ENCODE results near the gene TBC1D1. TPM values are rescaled to one million over a fixed set of nuclear protein-coding genes. Genes with fewer than 3 reads are reported as not detected.

TBC1D1 gene
- total and polyA plus RNA-seq, 2 experiments from 2014 or later: 100.0 to 214 TPM

- no peak for DNase-seq (ENCODE audit: low read depth in 1 of 2, low spot score in 1 of 2)
- TF ChIP-seq CTCF (IDR thresholded peaks at IDR 0.05; ENCODE audit: low read depth, low read length): no peak
- Histone ChIP-seq H3K4me3 (no peak overlapping the region), H3K27me3 (no peaks in the 10 kb centered on the region), H3K4me1 (ENCODE audit: low read depth) (peaks cover 23% of the 10 kb centered on the region), H3K27ac (no peak overlapping the region), H3K9me3 (ENCODE audit: low read depth) (no peaks in the 10 kb centered on the region), H3K36me3 (no peaks in the 10 kb centered on the region)
Measured at GRCh38 chr4:38004887-38005286, 114.0 kb downstream of the TBC1D1 start.

GRCh38 chr4:38005637-38006036 is 114.8 kb downstream of the TBC1D1 start:
- Histone ChIP-seq H3K9me3 (ENCODE audit: low read depth) (no peaks in the 10 kb centered on the region), H3K36me3 (no peaks in the 10 kb centered on the region), H3K4me1 (ENCODE audit: low read depth) (peaks cover 23% of the 10 kb centered on the region), H3K27ac (no peak overlapping the region), H3K4me3 (no peak overlapping the region), H3K27me3 (no peaks in the 10 kb centered on the region)
- DNase-seq (ENCODE audit: low read depth in 1 of 2, low spot score in 1 of 2): no peak
- TF ChIP-seq CTCF (IDR thresholded peaks at IDR 0.05; ENCODE audit: low read depth, low read length): no peak

- Histone ChIP-seq H3K4me3 (no peak overlapping the region), H3K27me3 (no peaks in the 10 kb centered on the region), H3K9me3 (ENCODE audit: low read depth) (no peaks in the 10 kb centered on the region), H3K4me1 (ENCODE audit: low read depth) (peaks cover 23% of the 10 kb centered on the region), H3K27ac (no peak overlapping the region), H3K36me3 (no peaks in the 10 kb centered on the region)
- TF ChIP-seq CTCF (IDR thresholded peaks at IDR 0.05; ENCODE audit: low read depth, low read length): no peak
- DNase-seq (ENCODE audit: low read depth in 1 of 2, low spot score in 1 of 2): no peak
Measured at GRCh38 chr4:38007645-38008044, 116.8 kb downstream of the TBC1D1 start.

DNA sequence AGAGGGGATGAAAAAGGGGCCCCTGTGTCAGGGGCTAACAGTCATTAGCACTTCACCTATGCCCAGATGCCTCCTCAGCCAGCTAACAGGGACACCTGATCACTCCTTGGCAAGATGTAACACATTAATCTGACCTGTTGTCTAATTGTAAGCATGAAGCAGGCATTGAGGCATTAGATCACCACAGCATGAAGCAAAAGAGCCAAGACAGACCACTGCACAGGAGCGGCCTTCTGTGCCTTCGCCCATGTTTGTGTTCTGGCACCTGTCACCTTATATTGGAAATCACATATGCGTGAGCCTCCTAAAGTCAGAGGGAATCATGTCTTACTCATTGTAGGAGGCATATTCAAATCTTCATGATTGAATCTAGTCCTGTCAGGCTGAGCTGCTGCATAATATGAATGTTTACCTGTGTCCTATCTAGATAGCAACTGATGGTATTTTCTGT is 117.7 kb downstream of the TBC1D1 start:
- no peak for DNase-seq (ENCODE audit: low read depth in 1 of 2, low spot score in 1 of 2)
- Histone ChIP-seq H3K27ac (no peak overlapping the region), H3K4me3 (no peak overlapping the region), H3K9me3 (ENCODE audit: low read depth) (no peaks in the 10 kb centered on the region), H3K27me3 (no peaks in the 10 kb centered on the region), H3K4me1 (ENCODE audit: low read depth) (peaks cover 23% of the 10 kb centered on the region), H3K36me3 (no peaks in the 10 kb centered on the region)
- no peak for TF ChIP-seq CTCF (IDR thresholded peaks at IDR 0.05; ENCODE audit: low read depth, low read length)

- no peak overlapping the region for H3K4me3 ChIP-seq
- no peaks in the 10 kb centered on the region for H3K36me3 ChIP-seq
- H3K27ac ChIP-seq: no peak overlapping the region
- DNase-seq (ENCODE audit: low read depth in 1 of 2, low spot score in 1 of 2): no peak
- H3K9me3 ChIP-seq (ENCODE audit: low read depth): no peaks in the 10 kb centered on the region
- TF ChIP-seq CTCF (IDR thresholded peaks at IDR 0.05; ENCODE audit: low read depth, low read length): no peak
- no peaks in the 10 kb centered on the region for H3K27me3 ChIP-seq
- H3K4me1 ChIP-seq (ENCODE audit: low read depth): peaks cover 16% of the 10 kb centered on the region
Measured at GRCh38 chr4:38009421-38009820, 118.5 kb downstream of the TBC1D1 start.

- H3K9me3 ChIP-seq (ENCODE audit: low read depth): no peaks in the 10 kb centered on the region
Measured at GRCh38 chr4:38009949-38010348, 119.1 kb downstream of the TBC1D1 start.

More at GRCh38 chr4:38009949-38010348, 119.1 kb downstream of the TBC1D1 start:
- no peak overlapping the region for H3K27ac ChIP-seq
- no peaks in the 10 kb centered on the region for H3K36me3 ChIP-seq
- no peak for TF ChIP-seq CTCF (IDR thresholded peaks at IDR 0.05; ENCODE audit: low read depth, low read length)
- H3K4me1 ChIP-seq (ENCODE audit: low read depth): peaks cover 11% of the 10 kb centered on the region
- H3K27me3 ChIP-seq: no peaks in the 10 kb centered on the region
- H3K4me3 ChIP-seq: no peak overlapping the region
- no peak for DNase-seq (ENCODE audit: low read depth in 1 of 2, low spot score in 1 of 2)

All from cardiac muscle cell (in vitro differentiated cells and primary cell).